A549 treated with RU486 at 1 μM for 4 hours (cell line): ENCODE measurements around the gene PLEKHM3. TPM values are rescaled to one million over a fixed set of nuclear protein-coding genes. Genes with fewer than 3 reads are reported as not detected.

Experiments used
- total RNA-seq: library from RNA; stranded (reverse); fragments of 200-300 nt; extraction: Qiagen RNA extraction; gene quantifications from 5 replicates; pipeline ENCODE4 v1.2.3, GENCODE V29; 2022; ENCODE audit warnings: low read depth

Gene PLEKHM3
- total RNA-seq = 2.5 to 3.5 TPM (median 3.2 TPM) in 5 replicates

GRCh38 chr2:208025037-208025813 lies at the start of gene PLEKHM3:
TSS of gene PLEKHM3 (minus strand) at chr2:208025527. CDS start at chr2:208001639, 23,888 bp downstream.

Other genes starting within 250 kb of the PLEKHM3 start
- gene CRYGD, start 99.0 kb upstream of the PLEKHM3 start, total RNA-seq = not detected in 5 replicates
- gene CRYGC, start 104.3 kb upstream of the PLEKHM3 start, total RNA-seq = not detected in 5 replicates
- not detected in 5 replicates for gene CRYGB, start 120.6 kb upstream of the PLEKHM3 start, total RNA-seq
- not detected in 5 replicates for gene CRYGA, start 138.1 kb upstream of the PLEKHM3 start, total RNA-seq
- not detected in 5 replicates for gene C2orf80, start 164.5 kb upstream of the PLEKHM3 start, total RNA-seq
- 64.8 to 89.4 TPM (median 81.4 TPM) in 5 replicates for gene IDH1, start 229.5 kb upstream of the PLEKHM3 start, total RNA-seq
- 3.3 to 7.5 TPM (median 7.2 TPM) in 5 replicates for gene PIKFYVE, start 240.7 kb upstream of the PLEKHM3 start, total RNA-seq